Activated naive CD4-positive, alpha-beta T cell treated with Interleukin-2 at 50 U/mL for 16 hours (primary cell): ENCODE measurements around the gene SH2D3A.
"Not testable (repeated sequence)": the region's sequence is repeated elsewhere in the genome, so short reads cannot be mapped to it uniquely, and the experiment has no call there.

Experiments
- DNase-seq: peaks from one replicate; pipeline ENCODE4 v3.0.0-alpha.2; 2020

SH2D3A gene

GRCh38 chr19:6719540-6719861 is 47.7 kb downstream of the SH2D3A start:
- no peak for DNase-seq

- DNase-seq = peak; percentile 25
Observed at GRCh38 chr19:6718741-6719539, 48.3 kb downstream of the SH2D3A start.

- DNase-seq = no peak
Observed at GRCh38 chr19:6718111-6718740, 49.0 kb downstream of the SH2D3A start.

GRCh38 chr19:6717441-6717971 is 49.7 kb downstream of the SH2D3A start:
- DNase-seq = no peak

GRCh38 chr19:6717036-6717435 is 50.2 kb downstream of the SH2D3A start:
- DNase-seq = no peak

GRCh38 chr19:6716610-6716970 is 50.6 kb downstream of the SH2D3A start:
- no peak for DNase-seq

- no peak for DNase-seq
Observed at GRCh38 chr19:6714749-6715555, 52.3 kb downstream of the SH2D3A start.

- no peak for DNase-seq
Observed at GRCh38 chr19:6713773-6714692, 53.2 kb downstream of the SH2D3A start.

GRCh38 chr19:6712692-6713670 is 54.3 kb downstream of the SH2D3A start:
- no peak for DNase-seq

GRCh38 chr19:6712231-6712630 is 55.0 kb downstream of the SH2D3A start:
- DNase-seq = no peak

- no peak for DNase-seq
Observed at GRCh38 chr19:6711605-6712004, 55.6 kb downstream of the SH2D3A start.

GRCh38 chr19:6711078-6711361 is 56.2 kb downstream of the SH2D3A start:
- DNase-seq = no peak

- peak; percentile 17 for DNase-seq
Observed at GRCh38 chr19:6710273-6711077, 56.8 kb downstream of the SH2D3A start.

- no peak for DNase-seq
Observed at GRCh38 chr19:6709549-6709948, 57.7 kb downstream of the SH2D3A start.

GRCh38 chr19:6708913-6709312 is 58.3 kb downstream of the SH2D3A start:
- DNase-seq = not testable (repeated sequence)

- DNase-seq = no peak
Observed at GRCh38 chr19:6708346-6708745, 58.9 kb downstream of the SH2D3A start.

- DNase-seq = no peak
Observed at GRCh38 chr19:6707658-6708018, 59.6 kb downstream of the SH2D3A start.

- DNase-seq = no peak
Observed at GRCh38 chr19:6707011-6707657, 60.1 kb downstream of the SH2D3A start.

- DNase-seq = no peak
Observed at GRCh38 chr19:6706633-6706958, 60.6 kb downstream of the SH2D3A start.

GRCh38 chr19:6705931-6706632 is 61.2 kb downstream of the SH2D3A start:
- DNase-seq = no peak
